PC-3 (cell line): ENCODE data around the gene FGG. TPM values are rescaled to one million over a fixed set of nuclear protein-coding genes. Genes with fewer than 3 reads are reported as not detected.

ENCODE experiments used
- ATAC-seq: fragments of 200-7000 bp; cut with Tn5 transposase; 2 replicates; pipeline ENCODE4 v1.9.1; 2020; ENCODE audit warnings: mild to moderate bottlenecking, moderate library complexity
- BruUV-seq: library from RNA; stranded (reverse); fragments of 400-500 nt; replicated peaks from 2 replicates; lab custom pipeline; 2021; lab: Mats Ljungman, UMichigan
- CTCF ChIA-PET: fragments of 300-600 bp; sonication (Branson Sonifier 250); formaldehyde crosslinking; loops from one replicate; lab custom pipeline; 2022; ENCODE audit warnings: antibody characterized with exemption; lab: Charles Lee
- POLR2A ChIA-PET: fragments of 300-600 bp; sonication (Branson Sonifier 250); formaldehyde crosslinking; loops from one replicate; lab custom pipeline; 2022; ENCODE audit warnings: antibody characterized with exemption; ENCODE audit not compliant: unreplicated experiment; lab: Charles Lee
- DNase-seq: peaks from one replicate; pipeline ENCODE4 v3.0.0-alpha.2; 2015
- H2AFZ ChIP-seq: fragments of 300-600 bp; sonication (generic); 2 replicates; pipeline ENCODE4 v1.6.0; 2016; ENCODE audit warnings: antibody characterized with exemption, low read length
- H3F3A ChIP-seq: fragments of 300-600 bp; sonication (generic); one replicate; pipeline ENCODE4 v1.6.0; 2017; ENCODE audit warnings: antibody characterized with exemption, low read length, control low read depth, mild to moderate bottlenecking; ENCODE audit not compliant: unreplicated experiment
- H3K27ac ChIP-seq: fragments of 300-600 bp; sonication (generic); 2 replicates; pipeline ENCODE4 v1.5.1; 2016; ENCODE audit warnings: mild to moderate bottlenecking, low read length
- H3K27me3 ChIP-seq: fragments of 300-600 bp; sonication (generic); 2 replicates; pipeline ENCODE4 v1.6.1; 2016; ENCODE audit warnings: low read length, mixed read lengths
- H3K36me3 ChIP-seq: fragments of 300-600 bp; sonication (generic); 2 replicates; pipeline ENCODE4 v1.6.1; 2016; ENCODE audit warnings: low read depth, mixed run types, low read length, mixed read lengths
- H3K4me1 ChIP-seq: fragments of 300-600 bp; sonication (generic); 2 replicates; pipeline ENCODE4 v1.5.1; 2016; ENCODE audit warnings: low read length; ENCODE audit not compliant: insufficient read depth
- H3K4me2 ChIP-seq: fragments of 300-600 bp; sonication (generic); 2 replicates; pipeline ENCODE4 v1.6.0; 2016; ENCODE audit warnings: low read length
- H3K4me3 ChIP-seq: fragments of 300-600 bp; sonication (generic); 2 replicates; pipeline ENCODE4 v1.5.1; 2016; ENCODE audit warnings: mild to moderate bottlenecking, low read length, mixed read lengths
- H3K79me2 ChIP-seq: fragments of 300-600 bp; sonication (generic); 2 replicates; pipeline ENCODE4 v1.6.1; 2017; ENCODE audit warnings: low read length, mixed read lengths
- H3K9ac ChIP-seq: fragments of 300-600 bp; sonication (generic); 2 replicates; pipeline ENCODE4 v1.6.0; 2016; ENCODE audit warnings: mild to moderate bottlenecking, low read length
- H3K9me2 ChIP-seq: fragments of 300-600 bp; sonication (generic); replicated peaks from 2 replicates; pipeline ENCODE4 v1.6.1; 2016; ENCODE audit warnings: mixed run types, low read length, mixed read lengths
- H3K9me3 ChIP-seq: fragments of 300-600 bp; sonication (generic); 2 replicates; pipeline ENCODE4 v1.6.1; 2016; ENCODE audit warnings: low read length, mixed read lengths
- H4K20me1 ChIP-seq: fragments of 300-600 bp; sonication (generic); 2 replicates; pipeline ENCODE4 v1.6.1; 2016; ENCODE audit warnings: low read length, mixed read lengths
- CTCF ChIP-seq: fragments of 300-600 bp; sonication (generic); conservative IDR thresholded peaks from 2 replicates; pipeline ENCODE4 v1.5.1; 2017; ENCODE audit warnings: antibody characterized with exemption, low read depth, mild to moderate bottlenecking, low read length
- EZH2 ChIP-seq: fragments of 300-600 bp; sonication (generic); IDR thresholded peaks from one replicate; pipeline ENCODE4 v1.6.1; 2017; ENCODE audit warnings: antibody characterized with exemption, mild to moderate bottlenecking, low read length; ENCODE audit not compliant: unreplicated experiment
- EZH2phosphoT487 ChIP-seq: fragments of 300-600 bp; sonication (generic); IDR thresholded peaks from 2 replicates; pipeline ENCODE4 v1.6.1; 2018; ENCODE audit warnings: mild to moderate bottlenecking, antibody characterized with exemption, low read length, borderline replicate concordance
- intact Hi-C: fragments of 100-400 bp; cut with micrococcal nuclease; formaldehyde crosslinking; loops from 2 replicates; pipeline ENCODE4 v1.9.0; 2023
- total RNA-seq: library from RNA; depleted of rRNA; stranded (reverse); fragments of >200 nt; gene quantifications from 2 replicates; pipeline ENCODE4 v1.2.3, GENCODE V29; 2014

FGG gene
- total RNA-seq, 1 experiment from 2014 or later = not detected

- CTCF ChIA-PET = no interaction called here
Observed at GRCh38 chr4:154573190-154573870, 39.1 kb downstream of the FGG start.

GRCh38 chr4:154569584-154569983 is 42.9 kb downstream of the FGG start:
- no peak for ATAC-seq
- Histone ChIP-seq H3K9me3 (no peaks in the 10 kb centered on the region), H3K36me3 (no peaks in the 10 kb centered on the region), H3K9me2 (no peaks in the 10 kb centered on the region), H3K4me1 (peaks cover 52% of the 10 kb centered on the region), H3K9ac (no peak overlapping the region), H3K27me3 (no peaks in the 10 kb centered on the region), H3K4me2 (0 out of 2 replicates have a peak overlapping the region, but pooled peaks have one; percentile 49), H3K4me3 (no peak overlapping the region), H3K79me2 (no peaks in the 10 kb centered on the region), H4K20me1 (no peaks in the 10 kb centered on the region), H3F3A (no peaks in the 10 kb centered on the region), H2AFZ (no peak overlapping the region), H3K27ac (peak overlapping the region; percentile 47)
- BruUV-seq = no TSS peak
- TF ChIP-seq CTCF = no peak
- no peak for TF ChIP-seq EZH2phosphoT487
- no peak for TF ChIP-seq EZH2
- ChIA-PET CTCF (interaction anchor here (0.6 kb wide), 1 partner anchor 49 kb away, joined by 3 read pairs; no protein-coding TSS in a partner anchor), POLR2A (no interaction called here)
- intact Hi-C loops = no loop called here
- DNase-seq = no peak

More at GRCh38 chr4:154573190-154573870, 39.1 kb downstream of the FGG start:
- intact Hi-C loops = no loop called here
- Histone ChIP-seq H3K4me2 (no peak overlapping the region), H3K9me3 (no peaks in the 10 kb centered on the region), H3K9ac (no peak overlapping the region), H3K4me3 (no peak overlapping the region), H3K9me2 (no peaks in the 10 kb centered on the region), H3K27ac (no peak overlapping the region), H3K4me1 (peaks cover 17% of the 10 kb centered on the region), H3K27me3 (no peaks in the 10 kb centered on the region), H2AFZ (no peak overlapping the region), H3K36me3 (no peaks in the 10 kb centered on the region), H3F3A (no peaks in the 10 kb centered on the region), H4K20me1 (no peaks in the 10 kb centered on the region), H3K79me2 (no peaks in the 10 kb centered on the region)
- ATAC-seq (no peak), DNase-seq (no peak)
- TF ChIP-seq EZH2phosphoT487 = no peak
- TF ChIP-seq EZH2 = no peak
- no peak for TF ChIP-seq CTCF
- POLR2A ChIA-PET = no interaction called here
- no TSS peak for BruUV-seq

GRCh38 chr4:154569028-154569427 is 43.4 kb downstream of the FGG start:
- no peaks in the 10 kb centered on the region for H3K9me3 ChIP-seq
- H3K27ac ChIP-seq = peak overlapping the region; percentile 47
- H3K4me1 ChIP-seq = peaks cover 54% of the 10 kb centered on the region
- peak; percentile 80 for DNase-seq
- POLR2A ChIA-PET = no interaction called here
- H3K9ac ChIP-seq = no peak overlapping the region
- no peaks in the 10 kb centered on the region for H3K36me3 ChIP-seq
- no peaks in the 10 kb centered on the region for H3K79me2 ChIP-seq
- CTCF ChIA-PET = no interaction called here
- peak overlapping the region; percentile 49; the same call in 1 of the 2 replicates for H3K4me2 ChIP-seq
- H3K4me3 ChIP-seq = no peak overlapping the region
- no TSS peak for BruUV-seq
- no peaks in the 10 kb centered on the region for H3K27me3 ChIP-seq
- intact Hi-C loops = no loop called here
- peak; percentile 68 for ATAC-seq
- no peaks in the 10 kb centered on the region for H3K9me2 ChIP-seq
- H4K20me1 ChIP-seq = no peaks in the 10 kb centered on the region
- H3F3A ChIP-seq = no peaks in the 10 kb centered on the region
- H2AFZ ChIP-seq = no peak overlapping the region
- TF ChIP-seq EZH2 = no peak
- no peak for TF ChIP-seq EZH2phosphoT487
- no peak for TF ChIP-seq CTCF
